Spleen (tissue), 11 donors: ENCODE measurements around the gene MRPL36. TPM values are rescaled to one million over a fixed set of nuclear protein-coding genes. Genes with fewer than 3 reads are reported as not detected.

Source experiments
- DNase-seq: peaks from one replicate; pipeline ENCODE4 v3.0.0-alpha.2; 2020
- H3K27ac ChIP-seq, 8 donors: fragments of 200-600 bp; sonication (generic) in 7 of 8; 1 replicate in 4 of 8; 2 replicates in 4 of 8; pipeline versions ENCODE4 v1.5.0 to v1.8.0; 2016 to 2021; ENCODE audit warnings: inconsistent platforms in 4 of 8, mild to moderate bottlenecking in 4 of 8, moderate library complexity in 1 of 8
- H3K27me3 ChIP-seq, 7 donors: fragments of 200-600 bp; sonication (generic) in 6 of 7; replicated peaks in 1 of 7; 1 replicate in 4 of 7; 2 replicates in 3 of 7; pipeline versions ENCODE4 v1.5.0 to v1.8.0; 2016 to 2021; ENCODE audit warnings: inconsistent platforms in 3 of 7, mild to moderate bottlenecking in 1 of 7
- H3K36me3 ChIP-seq, 6 donors: fragments of 200-600 bp; sonication (generic) in 5 of 6; 1 replicate in 4 of 6; 2 replicates in 2 of 6; pipeline versions ENCODE4 v1.5.0 to v1.8.0; 2016 to 2021; ENCODE audit warnings: inconsistent platforms in 2 of 6
- H3K4me1 ChIP-seq, 6 donors: fragments of 200-600 bp; sonication (generic) in 5 of 6; 1 replicate in 3 of 6; 2 replicates in 3 of 6; pipeline versions ENCODE4 v1.5.0 to v1.8.0; 2016 to 2021; ENCODE audit warnings: inconsistent platforms in 3 of 6
- H3K4me3 ChIP-seq, 8 donors: fragments of 200-600 bp; sonication (generic) in 7 of 8; 1 replicate in 4 of 8; 2 replicates in 4 of 8; pipeline versions ENCODE4 v1.5.0 to v1.8.0; 2016 to 2021; ENCODE audit warnings: inconsistent platforms in 4 of 8, mild to moderate bottlenecking in 4 of 8, moderate library complexity in 2 of 8
- H3K9me3 ChIP-seq, 8 donors: fragments of 200-600 bp; sonication (generic) in 7 of 8; 1 replicate in 4 of 8; 2 replicates in 4 of 8; pipeline versions ENCODE4 v1.5.0 to v1.8.0; 2016 to 2021; ENCODE audit warnings: inconsistent platforms in 4 of 8
- POLR2A ChIP-seq, 3 donors: fragments of 450-650 bp; IDR thresholded peaks; one replicate each; pipeline ENCODE4 v1.5.1; 2017; ENCODE audit warnings: antibody characterized with exemption in 3 of 3, mild to moderate bottlenecking in 1 of 3
- POLR2AphosphoS5 ChIP-seq, 3 donors: sonication (generic); formaldehyde crosslinking; IDR thresholded peaks; one replicate each; pipeline ENCODE4 v1.5.1; 2017; ENCODE audit warnings: antibody characterized with exemption in 3 of 3
- WGBS, 5 donors: extraction: QIAGEN DNeasy Blood & Tissue Kit in 3 of 5; methylation state at CpG; one replicate each; pipeline versions ENCODE4 v1.1.5 to v1.1.7; 2013 to 2018; 5-methylcytosine and 5-hydroxymethylcytosine counted together
- intact Hi-C: fragments of 100-400 bp; cut with DNase I; formaldehyde crosslinking; loops from one replicate; pipeline ENCODE4 v1.15.0; 2023; ENCODE audit warnings: low total_unique reads
- polyA plus RNA-seq, 3 donors: library from polyadenylated mRNA; stranded (reverse); fragments of 200-250 nt; gene quantifications; one replicate each; pipeline ENCODE4 v1.2.1, GENCODE V29; 2013
- total RNA-seq, 7 donors: library from RNA; depleted of rRNA in 3 of 7; stranded (reverse); fragments of >200 nt in 3 of 7; fragmentation: NEBNext Ultra II Directional in 4 of 7; extraction: Animal tissue kit (Norgen Biotek cat#: 25700) in 4 of 7; gene quantifications; one replicate each; pipeline versions ENCODE4 v1.1.0 to v1.2.1, GENCODE V29; 2016 to 2021
- TF ChIP-seq, protein P1 (sequence below), 11 experiments: fragments of 200-600 bp in 7 of 11; fragments of 450-650 bp in 4 of 11; sonication (generic) in 4 of 11; IDR thresholded peaks in 8 of 11; conservative IDR thresholded peaks in 3 of 11; 1 replicate in 7 of 11; 2 replicates in 4 of 11; pipeline versions ENCODE4 v1.4.0 to v1.8.0; 2016 to 2021; ENCODE audit warnings: antibody characterized with exemption in 11 of 11, inconsistent platforms in 4 of 11, mild to moderate bottlenecking in 1 of 11
- donor health status: healthy with polysubstance abuse.
- donor health status: DM: no; HTN: no; CAD: no; lungs with moderate emphysema.
- donor health status: DM: no; HTN: no; CAD: no.
- donor health status: Bipolar disorder and iron deficiency.
- donor health status: healthy.
- donor health status: DM: no; HTN: no; CAD: no.
- donor health status: DM: yes; HTN: yes; CAD: no.

MRPL36 gene
- total and polyA plus RNA-seq, 10 donors, result 20.3 to 77.3 (median 35.9) TPM

- WGBS, 5 donors, result 90 to 97% (median 95%) methylated on average over 27 to 30 of the region's 30 CpGs
- no peak overlapping the region for H3K27ac ChIP-seq
- no peaks in the 10 kb centered on the region for H3K4me1 ChIP-seq
- TF ChIP-seq, protein P1, sequence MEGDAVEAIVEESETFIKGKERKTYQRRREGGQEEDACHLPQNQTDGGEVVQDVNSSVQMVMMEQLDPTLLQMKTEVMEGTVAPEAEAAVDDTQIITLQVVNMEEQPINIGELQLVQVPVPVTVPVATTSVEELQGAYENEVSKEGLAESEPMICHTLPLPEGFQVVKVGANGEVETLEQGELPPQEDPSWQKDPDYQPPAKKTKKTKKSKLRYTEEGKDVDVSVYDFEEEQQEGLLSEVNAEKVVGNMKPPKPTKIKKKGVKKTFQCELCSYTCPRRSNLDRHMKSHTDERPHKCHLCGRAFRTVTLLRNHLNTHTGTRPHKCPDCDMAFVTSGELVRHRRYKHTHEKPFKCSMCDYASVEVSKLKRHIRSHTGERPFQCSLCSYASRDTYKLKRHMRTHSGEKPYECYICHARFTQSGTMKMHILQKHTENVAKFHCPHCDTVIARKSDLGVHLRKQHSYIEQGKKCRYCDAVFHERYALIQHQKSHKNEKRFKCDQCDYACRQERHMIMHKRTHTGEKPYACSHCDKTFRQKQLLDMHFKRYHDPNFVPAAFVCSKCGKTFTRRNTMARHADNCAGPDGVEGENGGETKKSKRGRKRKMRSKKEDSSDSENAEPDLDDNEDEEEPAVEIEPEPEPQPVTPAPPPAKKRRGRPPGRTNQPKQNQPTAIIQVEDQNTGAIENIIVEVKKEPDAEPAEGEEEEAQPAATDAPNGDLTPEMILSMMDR (IDR thresholded peaks at IDR 0.05 in 8 of 11, conservative IDR thresholded peaks at IDR 0.05 in 3 of 11), result no peak
- TF ChIP-seq POLR2AphosphoS5 (IDR thresholded peaks at IDR 0.05) (no peak), POLR2A (IDR thresholded peaks at IDR 0.05) (no peak)
- peak; percentile 39 for DNase-seq
- H3K4me3 ChIP-seq, result no peak overlapping the region
- peaks cover 3 to 100% (median 78%) of the 10 kb centered on the region in 6 donors for H3K36me3 ChIP-seq
- no peaks in the 10 kb centered on the region for H3K9me3 ChIP-seq
- no peaks in the 10 kb centered on the region for H3K27me3 ChIP-seq
- intact Hi-C loops, result no loop called here
These were observed 14.8 kb upstream of the MRPL36 start for GRCh38 chr5:1814183-1815020.

DNA sequence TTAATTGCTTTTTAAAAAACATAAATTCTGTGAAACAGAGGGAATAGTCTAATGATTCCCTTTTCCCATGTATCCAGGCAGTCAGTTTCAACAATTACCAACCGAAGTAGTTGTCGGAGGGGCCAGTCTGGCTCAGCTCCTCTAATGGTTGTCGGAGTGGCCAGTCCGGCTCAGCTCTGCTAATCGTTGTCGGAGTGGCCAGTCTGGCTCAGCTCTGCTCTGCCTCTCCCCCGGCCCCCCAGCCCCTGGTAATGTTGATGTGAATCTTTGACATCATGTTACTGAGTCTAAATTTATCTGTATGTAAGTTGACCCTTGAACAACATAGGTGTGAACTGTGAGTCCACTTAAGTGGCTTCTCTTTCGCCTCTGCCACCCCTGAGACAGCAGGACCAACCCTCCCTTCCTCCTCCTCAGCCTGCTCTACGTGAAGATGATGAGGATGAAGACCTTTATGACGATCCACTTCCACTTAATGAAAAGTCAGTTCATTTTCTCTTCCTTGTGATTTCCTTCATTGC, 11.0 kb upstream of the MRPL36 start:
- TF ChIP-seq, protein P1 (IDR thresholded peaks at IDR 0.05 in 8 of 11, conservative IDR thresholded peaks at IDR 0.05 in 3 of 11), result no peak
- no peak for TF ChIP-seq POLR2AphosphoS5 (IDR thresholded peaks at IDR 0.05)
- no peak for TF ChIP-seq POLR2A (IDR thresholded peaks at IDR 0.05)
- no peak for DNase-seq
- Histone ChIP-seq H3K4me3 (no peak overlapping the region), H3K27ac (no peak overlapping the region), H3K9me3 (no peaks in the 10 kb centered on the region), H3K4me1 (peaks cover 0 to 25% (median 0%) of the 10 kb centered on the region in 6 donors), H3K27me3 (no peaks in the 10 kb centered on the region), H3K36me3 (peaks cover 3 to 100% (median 86%) of the 10 kb centered on the region in 6 donors)
- WGBS, 5 donors, result 89 to 96% (median 94%) methylated on average over 10 of the region's 10 CpGs
- intact Hi-C loops, result no loop called here

GRCh38 chr5:1809416-1810035, 9.9 kb upstream of the MRPL36 start:
- H3K27ac ChIP-seq, result no peak overlapping the region
- peaks cover 0 to 100% (median 86%) of the 10 kb centered on the region in 6 donors for H3K36me3 ChIP-seq
- peak in 1 of 3 donors; percentile 22 for TF ChIP-seq POLR2AphosphoS5 (IDR thresholded peaks at IDR 0.05)
- no peak for TF ChIP-seq POLR2A (IDR thresholded peaks at IDR 0.05)
- TF ChIP-seq, protein P1 (IDR thresholded peaks at IDR 0.05 in 8 of 11, conservative IDR thresholded peaks at IDR 0.05 in 3 of 11), result no peak
- peak; percentile 36 for DNase-seq
- intact Hi-C loops, result no loop called here
- H3K27me3 ChIP-seq, result no peaks in the 10 kb centered on the region
- H3K4me1 ChIP-seq, result peaks cover 0 to 32% (median 0%) of the 10 kb centered on the region in 6 donors
- WGBS, 5 donors, result 92 to 96% (median 93%) methylated on average over 20 to 32 of the region's 32 CpGs
- H3K4me3 ChIP-seq, result no peak overlapping the region
- H3K9me3 ChIP-seq, result no peaks in the 10 kb centered on the region

DNA sequence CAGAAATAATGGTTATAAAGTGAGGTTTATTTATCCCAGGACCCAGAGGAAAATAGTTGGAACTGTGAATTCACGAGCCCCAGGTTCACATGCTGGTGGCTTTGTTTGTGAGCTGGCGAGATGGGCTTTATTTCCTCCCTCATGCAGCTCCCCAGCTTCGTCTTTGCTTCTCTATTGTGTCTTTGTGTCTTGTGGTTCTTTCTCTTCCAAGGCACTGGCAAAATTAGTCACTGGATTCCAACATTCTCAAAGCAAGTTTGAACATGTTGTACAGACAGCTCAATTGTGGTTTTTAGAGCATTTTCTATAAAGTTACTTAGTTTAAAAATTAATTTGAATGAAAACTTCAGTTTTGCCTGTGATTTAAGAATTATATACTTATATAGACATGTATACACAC, 8.8 kb upstream of the MRPL36 start:
- no peak for DNase-seq
- WGBS, 5 donors, result 54 to 86% (median 71%) methylated on average over 3 of the region's 3 CpGs
- Histone ChIP-seq H3K4me3 (no peak overlapping the region), H3K27ac (no peak overlapping the region), H3K4me1 (peaks cover 0 to 43% (median 3%) of the 10 kb centered on the region in 6 donors), H3K36me3 (peaks cover 0 to 100% (median 87%) of the 10 kb centered on the region in 6 donors), H3K27me3 (no peaks in the 10 kb centered on the region), H3K9me3 (no peaks in the 10 kb centered on the region)
- intact Hi-C loops, result no loop called here
- no peak for TF ChIP-seq POLR2AphosphoS5 (IDR thresholded peaks at IDR 0.05)
- TF ChIP-seq, protein P1 (IDR thresholded peaks at IDR 0.05 in 8 of 11, conservative IDR thresholded peaks at IDR 0.05 in 3 of 11), result no peak
- no peak for TF ChIP-seq POLR2A (IDR thresholded peaks at IDR 0.05)
